B cell (primary cell): Measurements from ENCODE around the gene SPA17. TPM values are rescaled to one million over a fixed set of nuclear protein-coding genes. Genes with fewer than 3 reads are reported as not detected.

Experiments used
- ATAC-seq: fragments of 200-7000 bp; cut with Tn5 transposase; one replicate; pipeline ENCODE4 v1.10.0; 2021; ENCODE audit warnings: low read depth, mild to moderate bottlenecking, moderate number of reproducible peaks, moderate library complexity
- CTCF ChIA-PET: fragments of 350-600 bp; sonication (Branson Sonifier 250); formaldehyde crosslinking; loops from one replicate; lab custom pipeline; 2021; ENCODE audit warnings: antibody characterized with exemption, inconsistent platforms; lab: Charles Lee
- POLR2A ChIA-PET: fragments of 350-600 bp; sonication (Branson Sonifier 250); formaldehyde crosslinking; loops from one replicate; lab custom pipeline; 2021; ENCODE audit warnings: antibody characterized with exemption; lab: Charles Lee
- DNase-seq: peaks from one replicate; pipeline ENCODE4 v3.0.0; 2013
- H2AFZ ChIP-seq: 2 replicates; pipeline ENCODE4 v1.6.1; 2012; ENCODE audit warnings: mild to moderate bottlenecking, low read depth, low read length; ENCODE audit not compliant: insufficient read depth, poor library complexity, severe bottlenecking
- H3K27ac ChIP-seq, 2 donors: 1 replicate in 1 of 2; 2 replicates in 1 of 2; pipeline ENCODE4 v1.5.1; 2012 to 2013; ENCODE audit warnings: low read length in 2 of 2, mild to moderate bottlenecking in 2 of 2, moderate library complexity in 1 of 2
- H3K27me3 ChIP-seq, 4 experiments: fragments of 200-600 bp in 1 of 4; sonication (generic) in 1 of 4; replicated peaks in 1 of 4; 1 replicate in 2 of 4; 2 replicates in 2 of 4; pipeline versions ENCODE4 v1.6.1 to v1.7.0; 2013 to 2016; ENCODE audit warnings: low read length in 3 of 4, mild to moderate bottlenecking in 2 of 4, mixed read lengths in 1 of 4, moderate library complexity in 1 of 4; ENCODE audit not compliant: insufficient read depth in 4 of 4, control insufficient read depth in 3 of 4; ENCODE audit errors: control extremely low read depth in 1 of 4
- H3K36me3 ChIP-seq, 2 experiments: replicated peaks in 1 of 2; 1 replicate in 1 of 2; 2 replicates in 1 of 2; pipeline versions ENCODE4 v1.6.1 to v1.7.1; 2013; ENCODE audit warnings: low read length in 1 of 2; ENCODE audit not compliant: insufficient read depth in 2 of 2, control insufficient read depth in 1 of 2; ENCODE audit errors: control extremely low read depth in 1 of 2, extremely low read depth in 1 of 2
- H3K4me1 ChIP-seq, 2 donors: fragments of 200-600 bp in 1 of 2; sonication (generic) in 1 of 2; 1 replicate in 1 of 2; 2 replicates in 1 of 2; pipeline versions ENCODE4 v1.5.1 to v1.6.1; 2013 to 2017; ENCODE audit warnings: low read length in 2 of 2; ENCODE audit not compliant: control insufficient read depth in 2 of 2, insufficient read depth in 2 of 2
- H3K4me2 ChIP-seq: replicated peaks from 2 replicates; pipeline ENCODE3; 2012; ENCODE audit warnings: mild to moderate bottlenecking, low read depth, low read length; ENCODE audit not compliant: poor library complexity, severe bottlenecking
- H3K4me3 ChIP-seq, 5 experiments: fragments of 200-600 bp in 1 of 5; sonication (generic) in 1 of 5; 1 replicate in 3 of 5; 2 replicates in 2 of 5; pipeline versions ENCODE4 v1.5.1 to v1.7.0; 2011 to 2016; ENCODE audit warnings: low read length in 4 of 5, mild to moderate bottlenecking in 4 of 5, low read depth in 2 of 5, control low read depth in 1 of 5, moderate library complexity in 1 of 5; ENCODE audit not compliant: insufficient read depth in 1 of 5; ENCODE audit errors: control extremely low read depth in 1 of 5, extremely low read depth in 1 of 5
- H3K79me2 ChIP-seq: fragments of 200-600 bp; sonication (generic); one replicate; pipeline ENCODE4 v1.6.0; 2016; ENCODE audit warnings: low read length; ENCODE audit not compliant: control insufficient read depth, insufficient read depth
- H3K9ac ChIP-seq: fragments of 200-600 bp; sonication (generic); 2 replicates; pipeline ENCODE4 v1.6.1; 2017; ENCODE audit warnings: mild to moderate bottlenecking, low read length, moderate library complexity
- H3K9me3 ChIP-seq, 3 donors: one replicate each; pipeline versions ENCODE4 v1.6.1 to v1.7.1; 2013; ENCODE audit warnings: low read length in 2 of 3; ENCODE audit not compliant: control insufficient read depth in 2 of 3, insufficient read depth in 1 of 3; ENCODE audit errors: control extremely low read depth in 1 of 3
- H4K20me1 ChIP-seq: 2 replicates; pipeline ENCODE4 v1.6.0; 2012; ENCODE audit warnings: mild to moderate bottlenecking, low read length; ENCODE audit not compliant: insufficient read depth, control insufficient read depth, poor library complexity, severe bottlenecking
- H3K27ac Mint-ChIP-seq: one replicate; pipeline ENCODE4 v1.8.0; 2021; ENCODE audit warnings: mixed read lengths
- H3K27me3 Mint-ChIP-seq: one replicate; pipeline ENCODE4 v1.8.0; 2021; ENCODE audit warnings: mixed read lengths
- H3K4me1 Mint-ChIP-seq: one replicate; pipeline ENCODE4 v1.8.0; 2021; ENCODE audit warnings: mixed read lengths
- H3K4me3 Mint-ChIP-seq: one replicate; pipeline ENCODE4 v1.8.0; 2021; ENCODE audit warnings: mixed read lengths
- H3K9me3 Mint-ChIP-seq: one replicate; pipeline ENCODE4 v1.8.0; 2022; ENCODE audit warnings: mixed read lengths; ENCODE audit not compliant: insufficient read depth
- EZH2 ChIP-seq: IDR thresholded peaks from 2 replicates; pipeline ENCODE4 v1.6.1; 2012; ENCODE audit warnings: borderline replicate concordance, low read depth, mild to moderate bottlenecking, moderate library complexity, low read length; ENCODE audit not compliant: insufficient read depth, poor library complexity, severe bottlenecking
- WGBS: methylation state at CpG from one replicate; pipeline ENCODE4 v1.1.5; 2013; ENCODE audit warnings: missing lambda C conversion rate; ENCODE audit not compliant: insufficient coverage; 5-methylcytosine and 5-hydroxymethylcytosine counted together
- intact Hi-C: fragments of 100-400 bp; cut with micrococcal nuclease; formaldehyde crosslinking; loops from one replicate; pipeline ENCODE4 v1.10.0; 2022
- polyA plus RNA-seq: library from polyadenylated mRNA; depleted of rRNA; stranded (reverse); fragments of >200 nt; gene quantifications from 2 replicates; pipeline ENCODE4 v1.2.3, GENCODE V29; 2012
- total RNA-seq, 2 donors: library from RNA; stranded (reverse); fragments of 120-200 nt in 1 of 2; gene quantifications; 1 replicate in 1 of 2; 2 replicates in 1 of 2; pipeline versions ENCODE4 v1.2.3 to v1.2.4, GENCODE V29; 2013 to 2022
- TF ChIP-seq, protein P1 (sequence below): fragments of 200-600 bp; IDR thresholded peaks from one replicate; pipeline ENCODE4 v1.8.0; 2022; ENCODE audit warnings: antibody characterized with exemption, mild to moderate bottlenecking

Gene SPA17
- total and polyA plus RNA-seq, 2 donors (not counting 1 experiment from before 2014, with no cell fraction given): 0.21 to 0.76 TPM

- no peak overlapping the region for H3K4me3 Mint-ChIP-seq
- Histone ChIP-seq H3K9ac (no peak overlapping the region), H3K36me3 (no peaks in the 10 kb centered on the region), H3K4me3 (no peak overlapping the region), H3K27me3 (peaks cover 0 to 8% (median 0%) of the 10 kb centered on the region in 4 experiments), H3K79me2 (no peaks in the 10 kb centered on the region), H3K27ac (no peak overlapping the region), H3K4me2 (no peak overlapping the region), H4K20me1 (no peaks in the 10 kb centered on the region), H3K4me1 (peaks cover 0 to 5% of the 10 kb centered on the region in 2 donors), H2AFZ (no peak overlapping the region), H3K9me3 (peaks cover 7 to 14% (median 7%) of the 10 kb centered on the region in 3 donors)
- no peak overlapping the region for H3K27ac Mint-ChIP-seq
- peaks cover 3% of the 10 kb centered on the region for H3K9me3 Mint-ChIP-seq
- CTCF ChIA-PET: interaction anchor here (0.9 kb wide), 1 partner anchor 63 kb away, joined by 3 read pairs; no protein-coding TSS in a partner anchor
- WGBS: no CpG with 5 or more reads among the region's 1 CpG
- H3K27me3 Mint-ChIP-seq: peaks cover 8% of the 10 kb centered on the region
- H3K4me1 Mint-ChIP-seq: peaks cover 8% of the 10 kb centered on the region
- POLR2A ChIA-PET: no interaction called here
- no peak for ATAC-seq
- no peak for DNase-seq
- intact Hi-C loops: no loop called here
- TF ChIP-seq, protein P1, sequence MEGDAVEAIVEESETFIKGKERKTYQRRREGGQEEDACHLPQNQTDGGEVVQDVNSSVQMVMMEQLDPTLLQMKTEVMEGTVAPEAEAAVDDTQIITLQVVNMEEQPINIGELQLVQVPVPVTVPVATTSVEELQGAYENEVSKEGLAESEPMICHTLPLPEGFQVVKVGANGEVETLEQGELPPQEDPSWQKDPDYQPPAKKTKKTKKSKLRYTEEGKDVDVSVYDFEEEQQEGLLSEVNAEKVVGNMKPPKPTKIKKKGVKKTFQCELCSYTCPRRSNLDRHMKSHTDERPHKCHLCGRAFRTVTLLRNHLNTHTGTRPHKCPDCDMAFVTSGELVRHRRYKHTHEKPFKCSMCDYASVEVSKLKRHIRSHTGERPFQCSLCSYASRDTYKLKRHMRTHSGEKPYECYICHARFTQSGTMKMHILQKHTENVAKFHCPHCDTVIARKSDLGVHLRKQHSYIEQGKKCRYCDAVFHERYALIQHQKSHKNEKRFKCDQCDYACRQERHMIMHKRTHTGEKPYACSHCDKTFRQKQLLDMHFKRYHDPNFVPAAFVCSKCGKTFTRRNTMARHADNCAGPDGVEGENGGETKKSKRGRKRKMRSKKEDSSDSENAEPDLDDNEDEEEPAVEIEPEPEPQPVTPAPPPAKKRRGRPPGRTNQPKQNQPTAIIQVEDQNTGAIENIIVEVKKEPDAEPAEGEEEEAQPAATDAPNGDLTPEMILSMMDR: no peak
- TF ChIP-seq EZH2: no peak
Measured at GRCh38 chr11:124699547-124699946, 25.8 kb downstream of the SPA17 start.

DNA sequence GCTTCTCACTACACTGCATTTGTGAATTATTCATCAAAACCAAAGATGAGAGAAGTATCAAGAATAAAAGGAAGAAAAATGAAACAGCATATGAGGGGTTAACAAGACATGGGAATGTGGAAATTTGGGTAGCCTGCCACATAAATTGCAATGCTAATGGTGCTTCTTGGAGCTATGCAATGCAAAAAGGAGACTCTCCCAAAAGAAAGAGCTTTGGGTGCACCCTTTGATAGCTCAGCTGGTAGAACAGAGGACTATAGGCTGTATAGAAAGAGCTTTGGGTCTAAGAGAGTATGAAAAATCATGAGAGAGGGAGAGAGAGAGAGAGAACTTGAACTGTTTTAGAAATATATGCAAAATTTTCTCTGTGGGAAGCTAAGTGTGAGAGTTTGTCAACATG lies 26.3 kb downstream of the SPA17 start:
- Histone ChIP-seq H4K20me1 (no peaks in the 10 kb centered on the region), H3K9me3 (peaks cover 7 to 14% (median 7%) of the 10 kb centered on the region in 3 donors), H3K9ac (no peak overlapping the region), H3K27ac (no peak overlapping the region), H3K4me1 (peaks cover 0 to 5% of the 10 kb centered on the region in 2 donors), H3K79me2 (no peaks in the 10 kb centered on the region), H3K27me3 (peaks cover 0 to 8% (median 0%) of the 10 kb centered on the region in 4 experiments), H3K36me3 (no peaks in the 10 kb centered on the region), H3K4me3 (no peak overlapping the region), H2AFZ (no peak overlapping the region), H3K4me2 (no peak overlapping the region)
- H3K9me3 Mint-ChIP-seq: peaks cover 3% of the 10 kb centered on the region
- ATAC-seq (no peak), DNase-seq (no peak)
- H3K27ac Mint-ChIP-seq: no peak overlapping the region
- intact Hi-C loops: no loop called here
- TF ChIP-seq, protein P1: no peak
- no peak for TF ChIP-seq EZH2
- ChIA-PET POLR2A (no interaction called here), CTCF (interaction anchor here (0.9 kb wide), 1 partner anchor 63 kb away, joined by 3 read pairs; no protein-coding TSS in a partner anchor)
- no peak overlapping the region for H3K4me3 Mint-ChIP-seq
- H3K27me3 Mint-ChIP-seq: peaks cover 8% of the 10 kb centered on the region
- H3K4me1 Mint-ChIP-seq: peaks cover 8% of the 10 kb centered on the region
